GM19035 (cell line): Measurements from ENCODE around the gene FAF1.

Experiments
- ATAC-seq: cut with Tn5 transposase; IDR thresholded peaks from one replicate; pipeline ENCODE4 v1.9.1; 2021; ENCODE audit not compliant: unreplicated experiment

Gene FAF1

GRCh38 chr1:50421768-50422674, 538.0 kb downstream of the FAF1 start:
- no peak for ATAC-seq

GRCh38 chr1:50421366-50421748, 538.7 kb downstream of the FAF1 start:
- no peak for ATAC-seq

- ATAC-seq = no peak
These were observed 539.2 kb downstream of the FAF1 start for GRCh38 chr1:50420689-50421365.

- ATAC-seq = no peak
These were observed 540.0 kb downstream of the FAF1 start for GRCh38 chr1:50419907-50420677.

- ATAC-seq = no peak
These were observed 540.7 kb downstream of the FAF1 start for GRCh38 chr1:50419192-50419906.

- no peak for ATAC-seq
These were observed 541.4 kb downstream of the FAF1 start for GRCh38 chr1:50418600-50419109.

- no peak for ATAC-seq
These were observed 542.0 kb downstream of the FAF1 start for GRCh38 chr1:50417946-50418599.

GRCh38 chr1:50417507-50417906, 542.6 kb downstream of the FAF1 start:
- ATAC-seq = no peak

- ATAC-seq = no peak
These were observed 543.3 kb downstream of the FAF1 start for GRCh38 chr1:50416553-50417453.

GRCh38 chr1:50416150-50416527, 543.9 kb downstream of the FAF1 start:
- no peak for ATAC-seq

- ATAC-seq = no peak
These were observed 544.6 kb downstream of the FAF1 start for GRCh38 chr1:50415235-50416149.

- no peak for ATAC-seq
These were observed 545.2 kb downstream of the FAF1 start for GRCh38 chr1:50414853-50415234.

GRCh38 chr1:50412813-50413476, 547.1 kb downstream of the FAF1 start:
- no peak for ATAC-seq

GRCh38 chr1:50405814-50406213, 554.3 kb downstream of the FAF1 start:
- ATAC-seq = no peak

- no peak for ATAC-seq
These were observed 566.4 kb downstream of the FAF1 start for GRCh38 chr1:50393522-50394120.
